Subcutaneous adipose tissue (tissue), 4 donors: ENCODE data around the gene RNF144B. TPM values are rescaled to one million over a fixed set of nuclear protein-coding genes. Genes with fewer than 3 reads are reported as not detected.

Experiments used
- total RNA-seq, 4 donors: library from RNA; depleted of rRNA; stranded (reverse); fragments of >200 nt; gene quantifications; one replicate each; pipeline ENCODE4 v1.1.0, GENCODE V29; 2016
- TF ChIP-seq, protein P1 (sequence below): fragments of 450-650 bp; IDR thresholded peaks from one replicate; pipeline ENCODE4 v1.5.1; 2016; ENCODE audit warnings: low read depth, mild to moderate bottlenecking, control low read depth, antibody characterized with exemption, moderate library complexity

Gene RNF144B
- total RNA-seq, 4 donors from 2014 or later: 20.2 to 31.4 (median 23.8) TPM

DNA sequence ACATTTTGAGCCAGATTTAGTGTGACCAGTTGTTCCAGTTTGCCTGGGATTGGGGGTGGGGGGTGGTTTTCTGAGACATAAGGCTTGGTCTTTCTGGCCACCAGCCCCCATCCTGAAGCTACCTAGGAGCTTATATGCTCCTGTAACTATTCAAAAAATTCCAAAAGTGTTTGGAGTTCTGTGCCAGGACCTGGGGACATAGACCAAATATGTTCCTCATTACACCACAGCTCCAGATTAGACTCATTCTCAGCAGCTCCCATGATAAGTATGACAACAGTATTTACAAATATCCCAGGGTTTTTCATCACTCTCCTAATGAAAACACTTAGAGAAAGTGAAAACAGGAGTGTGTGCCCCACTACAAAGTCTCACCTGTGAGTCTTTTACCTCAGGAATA is 37.8 kb upstream of the RNF144B start:
- TF ChIP-seq, protein P1, sequence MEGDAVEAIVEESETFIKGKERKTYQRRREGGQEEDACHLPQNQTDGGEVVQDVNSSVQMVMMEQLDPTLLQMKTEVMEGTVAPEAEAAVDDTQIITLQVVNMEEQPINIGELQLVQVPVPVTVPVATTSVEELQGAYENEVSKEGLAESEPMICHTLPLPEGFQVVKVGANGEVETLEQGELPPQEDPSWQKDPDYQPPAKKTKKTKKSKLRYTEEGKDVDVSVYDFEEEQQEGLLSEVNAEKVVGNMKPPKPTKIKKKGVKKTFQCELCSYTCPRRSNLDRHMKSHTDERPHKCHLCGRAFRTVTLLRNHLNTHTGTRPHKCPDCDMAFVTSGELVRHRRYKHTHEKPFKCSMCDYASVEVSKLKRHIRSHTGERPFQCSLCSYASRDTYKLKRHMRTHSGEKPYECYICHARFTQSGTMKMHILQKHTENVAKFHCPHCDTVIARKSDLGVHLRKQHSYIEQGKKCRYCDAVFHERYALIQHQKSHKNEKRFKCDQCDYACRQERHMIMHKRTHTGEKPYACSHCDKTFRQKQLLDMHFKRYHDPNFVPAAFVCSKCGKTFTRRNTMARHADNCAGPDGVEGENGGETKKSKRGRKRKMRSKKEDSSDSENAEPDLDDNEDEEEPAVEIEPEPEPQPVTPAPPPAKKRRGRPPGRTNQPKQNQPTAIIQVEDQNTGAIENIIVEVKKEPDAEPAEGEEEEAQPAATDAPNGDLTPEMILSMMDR: no peak

DNA sequence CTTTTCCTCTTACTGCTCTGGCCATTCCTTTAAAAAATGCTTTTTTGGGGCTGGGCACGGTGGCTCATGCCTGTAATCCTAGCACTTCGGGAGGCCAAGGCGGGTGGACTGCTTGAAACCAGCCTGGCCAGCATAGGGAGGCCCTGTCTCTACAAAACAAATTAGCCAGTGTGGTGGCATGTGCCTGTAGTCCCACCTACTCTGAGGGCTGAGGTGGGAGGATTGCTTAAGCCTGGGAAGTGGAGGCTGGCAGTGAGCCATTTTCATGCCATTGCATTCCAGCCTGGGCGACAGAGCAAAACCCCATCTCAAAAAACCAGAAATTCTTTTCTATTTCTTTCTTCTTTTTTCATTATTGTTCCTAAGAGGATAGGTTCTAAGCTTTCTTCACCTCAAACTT is 36.9 kb upstream of the RNF144B start:
- TF ChIP-seq, protein P1: no peak

DNA sequence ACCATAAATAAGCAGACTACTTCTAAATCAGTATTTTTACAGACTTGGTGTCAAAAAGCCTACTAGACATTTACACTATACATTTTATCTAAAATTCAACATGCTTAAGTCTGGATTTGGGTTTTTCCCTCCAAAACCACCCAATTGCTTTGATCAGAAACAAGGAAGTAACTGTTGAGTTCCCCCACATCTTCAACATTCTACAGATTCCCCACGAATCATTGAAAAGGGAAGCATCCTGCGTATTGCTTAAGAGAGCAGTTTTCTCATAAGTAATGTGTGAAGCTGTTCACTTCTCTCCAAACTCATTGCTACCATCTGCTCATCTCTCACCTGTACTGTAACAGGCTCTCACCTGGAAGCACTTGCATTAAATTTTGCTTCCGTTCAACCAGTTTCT is 36.4 kb upstream of the RNF144B start:
- TF ChIP-seq, protein P1: no peak

DNA sequence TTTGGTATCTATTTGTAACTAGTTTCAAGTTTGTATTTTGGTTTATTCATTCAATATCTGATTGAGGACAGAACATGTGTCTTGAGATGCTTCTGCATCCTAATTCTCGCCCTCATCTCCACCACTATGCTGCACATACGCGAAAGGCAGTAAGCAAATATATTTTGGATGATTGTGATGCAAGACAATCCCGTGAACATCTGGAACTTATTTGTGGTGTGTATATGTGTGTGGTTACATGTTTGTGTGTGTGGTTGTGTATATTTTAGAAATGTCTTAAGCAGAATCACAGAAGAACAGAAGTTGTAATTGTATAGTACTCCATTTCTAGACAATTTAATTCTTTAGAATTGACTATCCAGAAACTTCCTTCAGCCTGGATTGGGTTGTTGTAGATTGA is 35.1 kb upstream of the RNF144B start:
- TF ChIP-seq, protein P1: no peak

DNA sequence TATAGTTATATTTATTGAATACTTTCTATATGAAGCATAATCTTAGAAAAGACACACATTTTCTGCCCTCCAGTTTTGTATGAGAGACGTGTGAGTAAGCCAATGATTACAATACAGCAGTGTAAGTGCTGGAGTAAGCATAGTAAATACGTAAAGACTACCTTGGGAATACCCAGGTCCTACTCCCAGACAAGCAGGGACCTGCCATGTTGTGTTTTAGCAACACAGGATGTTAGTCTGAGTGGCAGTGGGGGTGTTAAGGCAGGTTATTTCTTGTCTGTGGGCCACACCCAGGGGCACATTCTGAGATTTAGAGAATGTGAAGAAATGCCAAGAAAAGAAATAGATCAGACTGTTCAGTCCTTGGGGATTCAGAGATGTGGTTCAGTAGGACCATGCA is 34.3 kb upstream of the RNF144B start:
- TF ChIP-seq, protein P1: no peak

DNA sequence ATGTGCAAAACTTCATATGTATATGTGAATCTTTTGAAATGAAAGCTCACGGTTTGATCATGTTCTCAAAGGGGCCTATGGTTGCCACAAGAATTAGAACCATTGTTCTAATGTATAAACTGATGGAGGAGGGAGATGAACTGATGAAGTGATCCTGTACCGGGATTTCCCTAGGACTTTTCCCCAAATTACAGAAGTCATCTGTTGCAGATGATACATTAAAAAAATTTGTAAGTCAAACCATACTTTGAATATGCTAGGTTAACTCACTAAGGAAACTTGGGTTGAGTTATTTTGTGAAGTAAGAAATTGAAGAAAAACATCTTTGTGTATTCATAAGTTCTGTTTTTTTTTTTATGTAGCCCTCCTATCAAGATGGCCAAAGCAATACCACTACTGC is 33.9 kb upstream of the RNF144B start:
- TF ChIP-seq, protein P1: no peak

DNA sequence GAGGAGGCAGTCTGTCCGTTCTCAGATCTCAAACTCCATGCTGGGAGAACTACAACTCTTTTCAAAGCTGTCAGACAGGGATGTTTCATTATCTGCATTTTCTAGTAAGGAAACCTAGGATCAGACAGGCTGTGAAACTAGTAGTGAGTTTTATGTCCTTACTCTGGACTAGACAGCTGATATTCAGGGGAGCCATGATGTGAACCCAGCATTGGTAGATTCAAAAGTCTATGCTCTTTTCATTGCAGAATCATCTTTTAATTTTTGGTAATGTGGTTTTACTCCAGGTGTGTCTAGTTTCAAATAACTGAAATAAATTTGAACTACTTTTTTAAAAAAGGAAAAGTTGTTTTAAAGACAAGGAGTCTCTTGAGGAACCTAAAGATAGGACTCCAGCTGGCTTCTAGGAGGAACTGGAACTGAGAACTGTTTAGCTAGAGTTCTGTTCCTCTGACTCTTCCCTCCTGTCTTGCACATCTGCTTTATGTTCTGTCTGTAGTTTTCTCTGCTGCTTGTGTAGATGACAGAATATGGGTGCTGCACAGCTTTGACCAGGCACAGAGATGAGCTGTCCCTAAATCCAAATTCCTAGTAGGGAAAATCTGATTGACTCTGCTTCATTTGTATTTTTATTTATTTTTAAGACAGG is 27.8 kb upstream of the RNF144B start:
- TF ChIP-seq, protein P1: no peak
